HG03045 (cell line): ENCODE measurements around the gene C19orf47.
"Not testable (repeated sequence)": the region's sequence is repeated elsewhere in the genome, so short reads cannot be mapped to it uniquely, and the experiment has no call there.

Experiments used
- ATAC-seq: cut with Tn5 transposase; IDR thresholded peaks from one replicate; pipeline ENCODE4 v1.9.1; 2021; ENCODE audit warnings: mild to moderate bottlenecking, moderate library complexity; ENCODE audit not compliant: unreplicated experiment

Gene C19orf47

DNA sequence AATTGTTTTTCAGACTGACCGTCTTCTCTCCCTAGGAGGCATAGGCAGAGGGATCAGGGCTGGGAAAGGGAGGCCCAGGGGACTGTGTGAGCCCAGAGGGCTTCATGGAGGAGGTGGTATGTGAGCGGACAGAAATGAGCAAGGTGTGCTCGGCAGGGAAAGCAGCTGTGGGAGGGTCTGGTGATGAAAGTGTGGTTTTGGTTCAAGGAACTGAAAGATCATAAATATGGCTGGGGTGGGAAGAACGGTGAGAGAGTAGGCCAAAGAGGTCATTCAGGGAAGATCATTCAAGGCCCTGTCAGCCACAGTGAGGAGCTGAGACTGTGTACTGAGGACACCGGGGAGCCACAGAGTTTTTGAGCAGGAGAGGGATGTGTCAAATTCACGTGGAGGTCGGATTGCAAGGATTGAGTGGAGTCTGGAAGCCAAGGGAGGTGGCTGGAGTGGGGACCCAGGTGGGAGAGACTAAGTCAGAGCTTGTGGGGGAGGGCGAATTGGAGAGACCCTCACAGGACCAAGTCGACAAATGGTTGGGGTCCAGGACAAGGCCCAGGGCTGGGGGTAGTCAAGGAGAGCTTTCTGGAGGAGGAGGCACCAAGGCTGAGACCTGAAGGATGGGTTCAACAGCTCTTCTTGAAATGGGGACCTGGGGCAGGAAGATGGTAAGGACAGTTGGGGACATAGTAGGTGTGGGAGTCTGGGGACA lies 7.9 kb upstream of the C19orf47 start:
- no peak for ATAC-seq

DNA sequence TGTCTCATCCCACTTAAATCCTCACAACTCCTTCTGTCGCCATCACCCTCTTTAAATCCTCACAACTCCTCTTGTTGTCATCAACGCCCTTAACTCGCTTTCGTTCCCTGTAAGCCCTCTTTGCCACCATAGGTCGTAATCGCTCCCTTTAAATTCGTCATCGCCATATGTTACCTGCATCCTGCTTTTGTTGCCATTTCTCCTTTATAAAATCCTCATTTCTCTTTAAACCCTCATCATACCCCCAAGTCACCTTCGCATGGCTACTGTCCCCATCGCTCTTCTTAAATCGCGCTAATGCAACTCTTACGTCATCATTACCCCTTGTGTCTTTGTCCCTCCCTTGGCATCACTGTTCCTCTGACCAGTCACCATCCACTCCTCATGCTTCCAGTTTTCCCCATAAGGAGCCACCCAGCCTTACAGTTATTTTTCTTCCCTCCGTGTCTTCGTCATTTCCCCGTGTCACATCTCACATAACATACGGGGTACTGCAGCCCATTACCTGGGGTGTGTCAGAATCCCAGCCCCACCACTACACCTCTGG lies 837 bp upstream of the C19orf47 start:
- ATAC-seq: no peak

DNA sequence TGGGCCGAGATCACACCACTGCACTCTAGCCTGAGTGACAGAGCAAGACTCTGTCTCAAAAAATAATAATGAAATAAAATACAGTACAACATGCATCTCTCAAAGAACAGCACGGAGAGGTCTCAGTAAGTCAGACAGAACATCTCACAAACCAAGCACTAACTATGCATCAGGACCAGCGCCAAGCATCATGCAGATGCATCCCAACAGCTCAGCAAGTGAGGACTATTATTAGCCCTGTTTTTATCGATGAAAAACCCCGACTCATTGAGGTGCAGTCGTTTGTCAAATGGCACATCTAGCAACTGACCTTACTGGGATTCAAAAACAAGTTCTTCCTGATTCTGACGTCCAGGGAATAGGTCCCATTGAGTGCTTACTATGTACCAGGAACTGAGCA lies 3.8 kb downstream of the C19orf47 start:
- ATAC-seq: no peak

DNA sequence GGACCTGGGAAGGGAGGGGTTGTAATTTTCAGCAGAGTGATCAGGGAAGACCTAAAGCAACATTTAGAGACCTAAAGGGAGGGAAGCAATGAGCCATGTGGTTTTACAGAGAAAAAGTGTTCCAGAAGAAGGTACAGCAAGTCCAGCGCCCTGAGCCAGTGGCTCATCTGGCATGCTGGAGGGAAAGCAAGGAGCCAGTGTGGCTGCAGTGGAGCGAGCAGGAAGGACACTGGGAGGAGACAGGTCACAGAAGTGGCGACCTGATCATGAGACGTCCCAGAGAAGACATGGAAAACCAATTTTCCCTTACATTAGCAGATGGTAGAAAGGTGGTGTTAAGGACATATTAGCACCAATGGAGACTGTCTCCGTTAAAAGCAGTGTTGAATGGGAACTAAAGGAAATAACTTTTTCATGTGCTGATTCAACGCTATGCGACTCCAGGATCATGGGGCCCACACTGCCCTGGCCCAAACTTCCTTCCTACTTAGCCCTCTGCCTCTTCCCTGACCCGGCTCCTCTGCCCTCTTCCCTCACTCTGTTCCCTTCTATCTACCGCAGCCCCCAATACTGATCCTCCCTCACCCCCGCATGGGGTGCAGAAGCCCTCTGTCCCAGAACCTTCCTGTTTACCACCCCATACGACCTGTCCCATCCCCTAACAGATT lies 5.4 kb downstream of the C19orf47 start:
- ATAC-seq: no peak

DNA sequence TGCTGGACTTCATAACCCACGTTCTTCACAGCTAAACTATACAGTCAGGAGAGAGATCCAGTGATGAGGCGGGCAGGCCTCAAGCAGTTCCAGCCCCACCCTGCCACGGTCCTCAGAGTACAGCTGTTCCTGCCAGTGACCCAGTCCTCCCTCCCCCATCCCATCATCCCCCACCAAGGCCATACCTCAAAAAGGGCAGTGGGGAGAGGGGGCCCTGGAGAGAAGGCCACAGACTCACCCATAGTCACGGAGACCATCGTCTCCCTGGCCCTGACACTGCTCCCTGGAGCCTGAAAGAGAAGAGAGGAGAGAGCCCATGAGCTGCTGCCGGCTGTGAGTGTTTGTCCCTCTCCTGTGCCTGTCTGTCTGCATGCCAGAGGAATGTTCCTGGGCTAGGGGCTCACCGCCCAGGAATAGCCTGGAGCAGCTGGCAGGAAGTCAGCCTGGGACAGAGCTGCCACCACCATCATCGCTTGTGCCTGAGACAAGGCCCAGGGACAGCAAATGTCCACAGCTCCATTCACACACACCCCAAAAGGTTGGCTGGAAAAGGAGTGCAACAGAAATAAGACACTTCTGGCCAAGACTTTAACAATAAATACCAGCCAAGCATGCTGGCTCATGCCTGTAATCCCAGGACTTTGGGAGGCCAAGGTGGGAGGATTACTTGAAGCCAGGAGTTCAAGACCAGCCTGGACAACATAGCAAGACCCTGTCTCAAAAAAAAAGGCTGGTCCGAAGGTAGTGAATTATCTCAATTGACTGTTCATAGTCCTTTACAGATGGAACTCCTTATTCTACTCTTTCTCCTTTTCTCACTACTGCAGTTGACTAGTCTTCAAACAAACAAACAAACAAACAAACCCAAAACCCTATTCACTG lies 6.4 kb downstream of the C19orf47 start:
- ATAC-seq: no peak

DNA sequence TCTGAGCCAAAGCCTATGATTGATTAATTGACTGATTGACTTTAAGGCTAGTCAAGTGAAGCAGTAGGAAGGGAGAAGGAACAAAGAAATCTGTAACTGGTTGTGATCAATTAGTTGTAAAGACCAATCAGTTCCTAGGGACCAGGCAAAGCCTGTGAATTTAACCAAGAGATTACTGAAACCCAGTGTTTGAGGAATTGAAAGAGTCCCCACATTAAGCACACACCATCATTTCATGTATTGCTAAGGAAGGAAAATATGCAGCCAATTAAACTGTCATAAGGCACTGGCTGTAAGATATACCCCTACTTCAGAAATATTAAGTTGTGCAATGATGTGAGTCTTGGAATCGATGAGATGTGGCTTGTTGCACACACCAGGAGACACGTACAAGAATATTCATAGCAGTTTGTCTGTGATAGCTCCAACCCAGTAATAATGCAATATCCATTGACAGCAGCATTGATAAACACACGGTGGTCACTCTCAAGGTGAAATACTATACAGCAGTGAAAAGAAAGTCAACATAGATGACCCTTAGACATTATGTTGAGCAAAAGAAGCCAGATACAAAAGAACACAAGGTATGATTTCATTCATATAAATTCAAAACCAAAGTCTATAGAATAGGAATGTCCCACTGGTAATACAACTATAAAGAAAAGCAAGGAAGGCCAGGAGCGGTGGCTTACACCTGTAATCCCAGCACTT lies 9.0 kb downstream of the C19orf47 start:
- ATAC-seq: no peak

DNA sequence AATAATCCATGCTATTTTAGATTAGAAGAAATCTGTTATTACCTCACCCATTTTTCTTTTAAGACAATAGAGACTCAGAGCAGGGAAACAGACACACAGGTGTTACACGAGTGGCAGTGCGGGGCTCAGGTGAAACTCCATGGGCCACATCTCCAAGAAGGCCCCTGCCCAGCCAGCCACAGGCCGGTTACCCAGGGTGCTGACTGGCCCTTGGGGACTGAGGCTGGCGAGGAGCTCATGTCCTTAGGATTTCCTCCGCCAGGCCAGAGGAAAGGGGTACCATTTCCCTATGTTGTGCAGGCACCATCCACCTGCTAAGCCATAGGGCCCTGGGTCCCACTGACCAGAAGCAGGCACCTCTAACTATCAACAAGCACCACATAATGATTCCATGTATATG lies 10.6 kb downstream of the C19orf47 start:
- ATAC-seq: no peak

DNA sequence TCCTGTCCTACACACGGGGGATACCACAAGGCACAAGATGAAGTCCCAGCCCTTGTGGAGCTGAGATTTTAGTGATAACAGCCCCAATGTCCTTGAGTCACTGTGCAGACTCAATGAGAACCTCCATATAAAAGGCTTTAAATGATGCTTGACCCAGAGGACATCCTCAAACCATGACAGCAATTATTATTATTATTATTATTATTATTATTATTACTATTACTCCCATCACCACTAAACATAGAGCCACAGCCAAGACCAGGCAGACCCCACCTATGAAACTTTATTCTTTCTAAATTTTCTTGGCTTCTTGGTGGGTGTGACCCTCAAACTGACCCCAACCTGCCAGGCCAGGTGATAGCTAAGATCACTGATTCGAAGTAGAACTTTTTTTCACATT lies 11.1 kb downstream of the C19orf47 start:
- no peak for ATAC-seq

DNA sequence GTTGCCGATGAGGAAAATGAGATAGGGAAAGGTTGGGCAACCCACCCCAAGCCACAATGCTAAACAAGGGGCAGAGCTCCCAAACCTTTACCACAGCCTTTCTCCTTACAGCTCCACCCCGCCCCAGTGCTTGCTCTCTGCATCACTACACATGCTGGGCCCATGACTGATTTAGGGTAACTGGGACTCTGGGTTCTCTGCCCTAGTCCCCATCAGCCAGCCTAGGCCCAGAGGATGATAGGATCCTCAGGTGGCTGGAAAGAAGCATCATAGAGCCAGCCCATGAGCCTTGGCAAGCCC lies 11.6 kb downstream of the C19orf47 start:
- ATAC-seq: no peak

DNA sequence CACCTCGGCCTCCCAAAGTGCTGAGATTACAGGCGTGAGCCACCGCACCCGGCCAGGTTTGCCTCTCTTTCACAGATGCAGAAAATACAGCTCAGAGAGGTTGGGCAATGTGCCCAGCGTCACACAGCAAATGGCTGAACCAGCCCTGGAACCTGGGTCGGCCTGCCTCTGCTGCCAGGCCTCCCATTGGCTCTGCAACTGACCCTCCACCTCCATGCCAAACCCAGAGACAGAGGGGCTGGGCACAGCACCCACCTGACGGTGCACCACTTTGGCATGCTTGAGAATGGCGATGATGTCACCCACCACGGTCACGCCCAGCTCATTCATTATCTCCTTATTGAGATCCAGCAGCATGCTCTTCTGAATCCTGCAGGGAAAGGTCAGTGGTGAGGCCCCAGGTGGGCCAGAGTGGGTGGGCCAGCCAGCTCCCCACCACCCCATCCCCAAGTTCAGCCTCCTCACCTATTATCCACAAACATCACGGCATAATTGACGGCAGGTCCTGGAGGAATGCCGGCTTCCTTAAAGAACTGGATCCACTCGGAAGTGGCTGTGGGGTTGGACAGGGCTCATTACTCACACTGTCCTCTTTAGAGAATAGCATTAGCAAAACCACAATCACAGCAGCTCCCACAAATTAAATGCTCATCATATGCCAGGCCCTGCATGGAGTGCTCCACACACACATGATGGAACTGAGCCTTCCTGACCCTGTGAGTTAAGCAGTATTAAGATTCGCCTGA lies 12.2 kb downstream of the C19orf47 start:
- no peak for ATAC-seq

DNA sequence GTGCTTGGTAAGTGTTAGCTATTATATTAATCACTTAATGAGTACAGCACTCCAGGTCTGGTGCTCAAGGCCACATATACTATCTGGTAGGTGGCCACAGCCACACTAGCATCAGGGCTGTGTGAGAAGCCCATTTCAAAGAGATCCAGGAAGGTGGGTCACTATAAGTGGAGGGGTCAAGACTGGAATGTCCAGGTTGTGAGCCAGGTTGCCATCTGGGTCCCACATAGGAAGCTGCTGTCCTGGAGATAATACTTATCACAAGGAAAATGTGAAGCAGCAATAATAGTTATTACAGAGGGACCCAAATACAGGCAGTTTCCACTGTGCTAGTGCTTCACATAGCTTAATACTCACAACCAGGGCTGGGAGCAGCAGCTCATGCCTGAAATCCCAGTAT lies 13.1 kb downstream of the C19orf47 start:
- no peak for ATAC-seq

DNA sequence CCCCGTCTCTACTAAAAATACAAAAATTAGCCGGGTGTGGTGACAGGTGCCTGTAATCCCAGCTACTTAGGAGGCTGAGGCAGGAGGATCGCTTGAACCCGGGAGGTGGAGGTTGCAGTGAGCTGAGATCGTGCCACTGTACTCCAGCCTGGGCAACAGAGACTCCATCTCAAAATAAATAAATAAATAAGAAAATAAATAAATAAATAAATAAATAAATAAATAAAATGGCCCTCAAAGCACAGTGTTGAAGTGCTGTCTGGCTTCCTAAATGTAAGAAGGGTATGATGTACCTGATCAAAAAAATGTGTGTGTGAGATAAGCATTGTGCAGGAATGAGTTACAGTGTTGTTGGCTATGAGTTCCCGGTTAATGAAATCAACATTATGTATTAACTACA lies 15.1 kb downstream of the C19orf47 start:
- ATAC-seq: not testable (repeated sequence)

DNA sequence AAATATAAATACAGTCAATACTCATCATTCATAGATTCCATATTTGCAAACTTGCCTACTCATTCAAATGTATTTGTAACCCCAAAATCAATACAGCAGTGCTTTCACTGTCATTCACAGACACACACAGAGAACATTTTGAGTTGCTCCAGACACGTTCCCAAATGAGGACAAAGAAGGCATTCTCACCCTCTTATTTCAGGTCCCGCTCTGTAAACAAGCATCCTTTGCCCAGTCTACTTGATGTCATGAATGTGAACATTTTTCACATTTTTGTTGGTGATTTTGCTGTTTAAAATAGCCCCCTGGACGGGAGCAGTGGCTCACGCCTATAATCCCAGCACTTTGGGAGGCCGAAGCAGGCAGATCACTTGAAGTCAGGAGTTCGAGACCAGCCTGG lies 15.5 kb downstream of the C19orf47 start:
- ATAC-seq: no peak

DNA sequence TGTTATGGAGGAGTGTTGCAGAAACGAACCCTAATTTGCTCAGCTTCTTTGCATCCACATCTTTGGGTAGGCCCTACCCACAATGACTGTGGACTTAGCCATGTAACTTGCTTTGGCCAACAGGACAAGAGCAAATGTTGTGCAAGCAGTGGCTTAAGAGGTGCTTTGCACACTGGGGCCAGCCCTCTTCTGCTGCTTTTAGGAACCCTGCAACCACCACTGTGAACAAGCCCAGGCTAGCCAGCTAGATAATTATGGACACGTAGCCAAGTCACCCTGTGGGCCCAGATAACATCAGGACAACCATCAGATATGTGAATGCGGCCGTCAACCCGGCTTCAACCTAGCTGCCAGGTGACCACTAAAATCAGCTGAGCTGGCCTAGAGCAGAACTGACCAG lies 17.1 kb downstream of the C19orf47 start:
- no peak for ATAC-seq

DNA sequence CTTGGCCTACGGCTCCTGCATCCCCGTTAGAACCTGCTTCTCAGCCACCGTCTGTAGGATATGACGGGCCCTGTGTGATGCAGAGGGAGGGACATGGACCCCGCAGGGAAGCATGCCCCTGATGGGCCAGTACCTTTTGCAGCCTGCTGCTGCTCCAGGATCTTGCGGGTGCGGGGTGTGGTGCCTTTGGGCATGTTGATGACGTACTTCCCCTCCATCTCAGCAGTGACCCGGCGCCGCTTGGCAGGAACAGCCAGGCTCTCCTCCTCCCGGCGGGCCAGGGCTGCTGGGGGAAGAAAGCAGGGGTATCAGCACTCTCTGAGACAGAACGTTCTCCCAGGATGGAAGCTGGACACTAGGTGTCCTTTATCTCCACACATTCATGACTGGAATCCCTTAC lies 22.0 kb downstream of the C19orf47 start:
- no peak for ATAC-seq

DNA sequence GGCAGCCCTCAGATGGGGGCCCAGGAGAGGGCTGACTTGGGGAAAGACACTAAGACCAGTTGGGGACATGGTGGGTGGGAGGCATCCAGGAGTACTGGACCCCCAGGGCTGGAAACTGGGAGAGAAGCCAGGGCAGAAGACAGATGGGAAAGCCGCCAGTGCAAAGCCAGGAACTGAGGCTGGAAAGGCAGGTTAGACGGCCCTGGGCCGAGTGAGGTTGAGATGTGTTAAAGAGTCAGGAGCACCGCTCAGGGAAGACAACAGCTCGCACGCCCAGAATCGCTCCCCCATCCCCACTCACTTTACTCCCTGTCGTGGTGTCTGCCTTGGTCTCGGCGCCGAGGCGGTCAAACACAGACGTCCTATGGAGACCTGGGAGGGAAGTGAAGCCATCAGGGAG lies 24.5 kb downstream of the C19orf47 start:
- no peak for ATAC-seq

DNA sequence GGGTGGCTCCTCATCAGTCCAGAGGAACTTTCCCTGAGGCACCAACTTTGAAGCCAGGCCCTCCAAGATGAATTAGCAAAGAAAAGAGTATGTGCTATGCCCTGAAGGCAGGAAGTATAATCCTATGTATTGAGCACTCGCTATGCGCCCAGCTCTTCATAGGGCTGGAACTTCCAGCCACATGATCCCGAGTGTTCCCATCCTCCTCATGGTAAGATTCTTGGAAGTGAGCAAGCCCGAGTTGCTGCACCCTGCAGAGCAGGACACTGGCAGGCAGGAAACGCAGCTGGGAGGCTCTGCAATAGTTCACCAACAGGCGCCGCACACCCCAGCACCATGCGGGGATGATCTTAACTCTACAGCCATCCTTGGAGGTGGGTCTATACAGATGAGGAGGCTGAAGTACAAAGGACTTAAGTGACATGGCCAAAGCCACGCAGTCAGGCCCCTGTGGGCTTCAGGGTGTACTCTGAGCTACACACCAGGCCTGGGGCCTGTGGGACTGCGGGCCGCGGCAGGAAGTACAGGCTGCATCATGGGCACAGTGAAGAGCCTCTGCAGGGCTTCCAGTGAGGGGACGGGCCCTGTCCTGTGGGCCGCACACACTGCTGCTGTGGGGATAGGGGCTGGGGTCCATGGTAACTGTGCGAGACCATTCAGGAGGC lies 25.1 kb downstream of the C19orf47 start:
- ATAC-seq: no peak

DNA sequence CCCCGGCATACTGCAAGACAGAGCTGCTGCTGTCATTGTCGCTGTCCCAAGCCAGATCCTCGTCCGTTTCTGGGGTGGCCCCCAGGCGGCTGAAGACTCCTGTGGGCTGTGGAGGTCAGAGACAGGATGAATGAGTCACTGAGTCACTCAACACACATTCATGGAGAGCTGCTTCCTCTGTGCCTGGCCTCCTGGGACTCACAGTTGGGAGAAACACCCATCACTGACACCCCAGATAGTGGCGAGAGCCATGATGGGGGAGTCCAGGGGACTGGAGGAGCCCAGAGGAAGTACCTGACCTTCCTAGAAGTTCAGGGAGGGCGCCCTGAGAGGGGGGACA lies 26.0 kb downstream of the C19orf47 start:
- no peak for ATAC-seq

DNA sequence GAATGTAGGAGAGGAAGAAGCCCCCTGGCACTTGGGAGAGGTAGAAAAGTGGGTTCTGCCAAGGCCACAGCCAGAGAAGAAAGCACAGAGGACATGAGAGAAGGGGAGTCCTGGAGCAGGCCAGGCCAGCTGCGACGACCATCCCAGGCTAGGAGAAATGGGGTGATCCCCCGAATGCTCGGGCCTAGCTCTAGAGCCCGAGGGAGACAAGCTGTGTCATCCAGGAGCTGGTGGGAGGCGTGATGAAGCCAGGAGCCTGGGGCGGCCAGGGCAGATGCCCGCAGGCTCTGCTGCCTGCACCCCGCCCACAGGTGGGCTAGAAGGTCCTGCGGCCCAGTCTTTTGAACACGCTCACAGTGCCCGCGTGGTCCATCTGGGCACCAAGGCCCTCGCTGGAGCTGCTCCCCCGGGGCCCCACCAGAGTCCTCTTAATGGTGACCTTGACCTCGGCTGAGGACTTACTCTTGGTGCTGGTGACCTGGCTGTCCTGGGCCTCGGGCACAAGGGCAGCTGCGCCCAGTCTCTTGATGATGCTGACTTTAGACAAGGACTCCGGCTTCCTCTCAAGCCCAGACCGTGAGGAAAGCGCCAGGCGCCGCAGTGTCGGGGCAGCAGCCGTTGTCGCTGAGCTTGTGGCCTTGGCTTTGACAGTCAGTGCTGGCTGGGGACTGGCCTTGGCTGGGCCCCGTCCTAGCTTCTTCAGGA lies 26.5 kb downstream of the C19orf47 start:
- ATAC-seq: no peak
